Measurements from ENCODE around the gene TIAM2. TPM values are rescaled to one million over a fixed set of nuclear protein-coding genes. Genes with fewer than 3 reads are reported as not detected.

The TIAM2 gene
- total RNA-seq, 1 donor from 2014 or later: 2.4 TPM

DNA sequence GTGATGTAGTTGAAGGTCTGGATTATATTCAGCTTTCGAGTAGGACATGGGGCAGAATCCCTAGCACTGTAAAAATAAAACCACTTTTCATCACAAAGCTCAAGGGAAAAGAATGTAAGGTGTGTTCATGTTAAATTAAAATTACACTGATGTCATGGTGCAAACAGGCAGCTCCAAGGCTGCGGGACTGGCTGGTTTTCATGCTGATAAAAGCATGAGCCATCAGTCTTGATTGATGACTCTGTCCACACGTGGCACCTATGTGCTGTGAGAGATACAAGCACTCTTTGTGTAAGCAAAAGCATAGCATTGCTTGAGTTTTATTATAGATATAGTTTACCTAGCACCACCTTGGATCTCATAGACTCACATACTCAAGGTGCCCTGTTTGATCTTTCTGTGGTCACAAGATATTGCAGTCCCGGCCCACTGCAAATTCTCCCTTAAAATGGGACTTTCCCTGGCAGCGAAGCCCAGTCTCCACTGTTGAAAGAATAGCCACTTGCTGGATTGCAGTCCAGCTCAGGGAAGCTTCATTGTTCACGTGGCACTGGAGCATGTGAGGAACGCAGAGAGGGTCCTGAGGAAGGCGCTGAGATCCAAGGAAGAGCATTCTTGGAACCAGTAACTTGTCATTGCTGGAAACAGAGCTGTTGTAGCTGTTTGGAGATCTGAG lies 90.6 kb downstream of the TIAM2 start:
- Histone ChIP-seq H3K4me3 (ENCODE audit: low read depth, low read length) (no peak overlapping the region), H3K36me3 (ENCODE audit: control insufficient read depth, insufficient read depth, low read length) (no peaks in the 10 kb centered on the region), H3K27me3 (ENCODE audit: control insufficient read depth, insufficient read depth, low read length) (peaks cover 2% of the 10 kb centered on the region)
- no peak for FAIRE-seq
- TF ChIP-seq, protein P1, sequence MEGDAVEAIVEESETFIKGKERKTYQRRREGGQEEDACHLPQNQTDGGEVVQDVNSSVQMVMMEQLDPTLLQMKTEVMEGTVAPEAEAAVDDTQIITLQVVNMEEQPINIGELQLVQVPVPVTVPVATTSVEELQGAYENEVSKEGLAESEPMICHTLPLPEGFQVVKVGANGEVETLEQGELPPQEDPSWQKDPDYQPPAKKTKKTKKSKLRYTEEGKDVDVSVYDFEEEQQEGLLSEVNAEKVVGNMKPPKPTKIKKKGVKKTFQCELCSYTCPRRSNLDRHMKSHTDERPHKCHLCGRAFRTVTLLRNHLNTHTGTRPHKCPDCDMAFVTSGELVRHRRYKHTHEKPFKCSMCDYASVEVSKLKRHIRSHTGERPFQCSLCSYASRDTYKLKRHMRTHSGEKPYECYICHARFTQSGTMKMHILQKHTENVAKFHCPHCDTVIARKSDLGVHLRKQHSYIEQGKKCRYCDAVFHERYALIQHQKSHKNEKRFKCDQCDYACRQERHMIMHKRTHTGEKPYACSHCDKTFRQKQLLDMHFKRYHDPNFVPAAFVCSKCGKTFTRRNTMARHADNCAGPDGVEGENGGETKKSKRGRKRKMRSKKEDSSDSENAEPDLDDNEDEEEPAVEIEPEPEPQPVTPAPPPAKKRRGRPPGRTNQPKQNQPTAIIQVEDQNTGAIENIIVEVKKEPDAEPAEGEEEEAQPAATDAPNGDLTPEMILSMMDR (IDR thresholded peaks at IDR 0.05; ENCODE audit: insufficient read depth, low read length, severe bottlenecking): no peak
- peak; percentile 91 for DNase-seq (ENCODE audit: low read depth)

DNA sequence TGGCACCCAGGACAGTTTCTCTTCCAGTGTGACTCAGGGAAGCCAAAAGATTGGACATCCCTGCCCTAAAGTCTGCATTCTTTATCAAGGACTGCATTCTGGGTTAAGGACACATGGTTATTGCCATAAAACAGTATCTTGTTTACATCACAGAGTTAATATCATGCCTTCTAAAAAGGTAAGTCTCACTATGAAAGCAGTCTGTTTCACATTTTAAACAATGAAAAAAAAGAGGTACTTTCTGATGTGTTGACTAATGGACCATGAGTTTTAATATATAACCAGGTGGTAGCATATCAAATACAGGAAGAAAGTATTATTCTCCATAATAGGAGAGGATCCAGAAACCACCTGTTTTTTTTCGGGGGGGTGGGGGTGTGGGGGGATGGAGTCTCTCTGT lies 93.7 kb downstream of the TIAM2 start:
- FAIRE-seq (no peak), DNase-seq (ENCODE audit: low read depth) (no peak)
- Histone ChIP-seq H3K27me3 (ENCODE audit: control insufficient read depth, insufficient read depth, low read length) (no peaks in the 10 kb centered on the region), H3K4me3 (ENCODE audit: low read depth, low read length) (no peak overlapping the region), H3K36me3 (ENCODE audit: control insufficient read depth, insufficient read depth, low read length) (no peaks in the 10 kb centered on the region)
- TF ChIP-seq, protein P1 (IDR thresholded peaks at IDR 0.05; ENCODE audit: insufficient read depth, low read length, severe bottlenecking): no peak

DNA sequence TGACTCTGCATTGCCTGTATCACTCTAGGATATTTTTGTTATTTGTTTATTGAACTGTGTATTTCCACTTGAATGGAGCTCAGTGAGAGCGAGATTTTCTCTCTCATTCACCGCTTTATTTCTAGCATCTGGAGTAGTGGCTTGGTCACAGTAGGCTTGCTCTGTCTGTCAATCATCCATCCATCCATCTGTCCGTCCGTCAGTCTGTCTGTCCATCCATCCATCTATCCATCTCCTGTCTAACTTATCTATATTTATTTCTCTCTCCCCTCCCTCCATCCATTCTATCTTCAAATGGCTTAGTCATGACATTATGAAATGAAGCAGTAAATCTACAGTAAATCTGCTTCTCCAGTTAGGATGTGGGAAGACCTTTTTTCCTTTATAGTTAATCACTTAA lies 94.6 kb downstream of the TIAM2 start:
- FAIRE-seq (no peak), DNase-seq (ENCODE audit: low read depth) (no peak)
- Histone ChIP-seq H3K4me3 (ENCODE audit: low read depth, low read length) (no peak overlapping the region), H3K27me3 (ENCODE audit: control insufficient read depth, insufficient read depth, low read length) (no peaks in the 10 kb centered on the region), H3K36me3 (ENCODE audit: control insufficient read depth, insufficient read depth, low read length) (no peaks in the 10 kb centered on the region)
- TF ChIP-seq, protein P1 (IDR thresholded peaks at IDR 0.05; ENCODE audit: insufficient read depth, low read length, severe bottlenecking): no peak

DNA sequence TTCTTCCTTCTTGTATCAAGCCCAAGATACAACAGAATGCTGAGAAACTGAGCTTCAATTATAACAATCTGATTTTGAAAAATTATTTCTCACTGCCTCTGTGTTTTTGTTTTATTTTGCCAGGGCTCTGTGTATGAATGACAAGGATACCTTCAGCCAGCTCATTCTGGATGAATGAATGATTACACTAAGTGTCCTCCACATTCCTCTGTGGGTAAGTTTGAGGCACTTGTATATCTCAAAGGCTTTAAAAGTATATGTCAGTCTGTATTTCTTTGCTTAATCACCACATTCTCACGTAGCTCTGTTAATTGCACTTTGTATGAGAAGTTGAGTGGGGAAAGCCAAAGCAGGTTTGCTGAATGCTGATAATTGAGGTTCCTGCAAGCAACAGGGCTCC lies 95.1 kb downstream of the TIAM2 start:
- no peak for FAIRE-seq
- TF ChIP-seq, protein P1 (IDR thresholded peaks at IDR 0.05; ENCODE audit: insufficient read depth, low read length, severe bottlenecking): no peak

DNA sequence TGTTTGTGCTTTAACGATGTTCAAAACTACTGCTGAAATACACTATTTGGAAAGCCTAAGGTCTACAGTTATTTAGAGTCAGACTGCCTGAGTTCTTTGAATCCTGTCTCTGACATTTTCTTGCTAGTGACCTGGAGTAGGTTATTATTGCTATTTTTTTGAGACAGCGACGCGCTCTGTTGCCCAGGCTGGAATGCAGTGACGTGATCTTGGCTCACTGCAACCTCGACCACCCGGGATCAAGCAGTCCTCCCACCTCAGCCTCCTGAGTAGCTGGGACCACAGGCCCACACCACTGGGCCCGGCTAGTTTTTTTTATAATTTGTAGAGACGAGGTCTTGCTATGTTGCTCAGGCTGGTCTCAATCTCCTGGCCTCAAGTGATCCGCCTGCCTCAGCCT lies 96.6 kb downstream of the TIAM2 start:
- no peak overlapping the region for H3K4me3 ChIP-seq (ENCODE audit: low read depth, low read length)
- no peak for DNase-seq (ENCODE audit: low read depth)
- TF ChIP-seq, protein P1 (IDR thresholded peaks at IDR 0.05; ENCODE audit: insufficient read depth, low read length, severe bottlenecking): no peak
- no peak for FAIRE-seq
- no peaks in the 10 kb centered on the region for H3K36me3 ChIP-seq (ENCODE audit: control insufficient read depth, insufficient read depth, low read length)
- H3K27me3 ChIP-seq (ENCODE audit: control insufficient read depth, insufficient read depth, low read length): no peaks in the 10 kb centered on the region

More for the DNA sequence above, 95.1 kb downstream of the TIAM2 start:
- Histone ChIP-seq H3K36me3 (ENCODE audit: control insufficient read depth, insufficient read depth, low read length) (no peaks in the 10 kb centered on the region), H3K27me3 (ENCODE audit: control insufficient read depth, insufficient read depth, low read length) (no peaks in the 10 kb centered on the region), H3K4me3 (ENCODE audit: low read depth, low read length) (no peak overlapping the region)
- no peak for DNase-seq (ENCODE audit: low read depth)

DNA sequence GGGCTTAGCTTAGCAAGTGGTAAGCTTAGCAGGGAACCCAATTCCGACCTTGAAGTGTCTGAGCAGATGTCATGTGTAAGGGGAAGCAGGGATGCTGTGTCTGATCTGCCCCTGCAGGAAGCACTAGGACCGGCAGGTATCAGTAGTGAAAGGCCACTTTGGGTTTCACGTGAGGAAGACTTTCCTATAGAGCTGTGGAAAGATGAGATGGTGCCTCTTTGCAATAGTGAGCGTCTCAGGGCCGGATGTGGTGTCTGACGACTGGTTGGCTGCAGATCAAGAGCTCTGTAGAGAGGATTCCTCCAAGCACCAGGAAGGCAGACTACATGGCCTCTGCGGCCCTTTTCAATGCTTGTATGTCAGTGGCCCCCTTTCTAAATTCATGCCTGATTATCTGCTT lies 98.3 kb downstream of the TIAM2 start:
- Histone ChIP-seq H3K4me3 (ENCODE audit: low read depth, low read length) (no peak overlapping the region), H3K36me3 (ENCODE audit: control insufficient read depth, insufficient read depth, low read length) (no peaks in the 10 kb centered on the region), H3K27me3 (ENCODE audit: control insufficient read depth, insufficient read depth, low read length) (no peaks in the 10 kb centered on the region)
- FAIRE-seq: no peak
- TF ChIP-seq, protein P1 (IDR thresholded peaks at IDR 0.05; ENCODE audit: insufficient read depth, low read length, severe bottlenecking): no peak
- no peak for DNase-seq (ENCODE audit: low read depth)
